NT2/D1 (cell line): Measurements from ENCODE around the gene ACER3.

Experiments used
- SUZ12 ChIP-seq: IDR thresholded peaks from 2 replicates; pipeline ENCODE4 v1.6.1; 2011; ENCODE audit not compliant: insufficient read length, insufficient read depth; ENCODE audit errors: extremely low read depth
- YY1 ChIP-seq: IDR thresholded peaks from 2 replicates; pipeline ENCODE4 v1.6.1; 2011; ENCODE audit not compliant: insufficient read length, insufficient read depth
- ZNF274 ChIP-seq: IDR thresholded peaks from 2 replicates; pipeline ENCODE4 v1.6.1; 2011; ENCODE audit warnings: mild to moderate bottlenecking, low read depth, low read length

GRCh38 chr11:76863196-76863777 is 2.6 kb downstream of the ACER3 start:
- TF ChIP-seq ZNF274 (no peak), SUZ12 (no peak), YY1 (no peak)
